ENCODE results near the gene SALL1.

The SALL1 gene

GRCh38 chr16:51150888-51151320, at the start of gene SALL1:
Gene SALL1 (minus strand): TSS chr16:51151270. CDS start chr16:51151241, 29 bp downstream.
- DNase-seq: no peak

GRCh38 chr16:51200793-51201192, 49.7 kb upstream of the SALL1 start:
- no peak for DNase-seq

GRCh38 chr16:51197953-51198748, 47.1 kb upstream of the SALL1 start:
- no peak for DNase-seq

- DNase-seq: no peak
These were observed 42.8 kb upstream of the SALL1 start for GRCh38 chr16:51193879-51194278.

GRCh38 chr16:51184702-51185433, 33.8 kb upstream of the SALL1 start:
- DNase-seq: no peak

- no peak for DNase-seq
These were observed 30.4 kb upstream of the SALL1 start for GRCh38 chr16:51181503-51181811.

GRCh38 chr16:51180719-51181502, 29.8 kb upstream of the SALL1 start:
- DNase-seq: no peak

- DNase-seq: no peak
These were observed 24.0 kb upstream of the SALL1 start for GRCh38 chr16:51175081-51175480.

- no peak for DNase-seq
These were observed 21.3 kb upstream of the SALL1 start for GRCh38 chr16:51172368-51172767.

GRCh38 chr16:51168755-51169154, 17.7 kb upstream of the SALL1 start:
- DNase-seq: no peak

GRCh38 chr16:51167170-51167895, 16.3 kb upstream of the SALL1 start:
- DNase-seq: no peak

- DNase-seq: no peak
These were observed 15.5 kb upstream of the SALL1 start for GRCh38 chr16:51166541-51166940.

GRCh38 chr16:51166091-51166490, 15.0 kb upstream of the SALL1 start:
- DNase-seq: no peak

GRCh38 chr16:51165043-51165442, 14.0 kb upstream of the SALL1 start:
- DNase-seq: no peak

- DNase-seq: no peak
These were observed 13.5 kb upstream of the SALL1 start for GRCh38 chr16:51164574-51164973.

GRCh38 chr16:51163894-51164566, 13.0 kb upstream of the SALL1 start:
- DNase-seq: peak; percentile 6

- no peak for DNase-seq
These were observed 12.3 kb upstream of the SALL1 start for GRCh38 chr16:51163366-51163765.

GRCh38 chr16:51161440-51162195, 10.5 kb upstream of the SALL1 start:
- no peak for DNase-seq

- no peak for DNase-seq
These were observed 8.8 kb upstream of the SALL1 start for GRCh38 chr16:51159865-51160264.

- no peak for DNase-seq
These were observed 8.2 kb upstream of the SALL1 start for GRCh38 chr16:51159296-51159695.

GRCh38 chr16:51157698-51158097, 6.6 kb upstream of the SALL1 start:
- no peak for DNase-seq

- DNase-seq: no peak
These were observed 5.7 kb upstream of the SALL1 start for GRCh38 chr16:51156807-51157200.

Data from NCI-H2171 treated with DMSO at 0.1 percent for 48 hours (cell line).